COR-L47 (cell line): Measurements from ENCODE around the gene CAMKK1.

Source experiments
- DNase-seq: peaks from one replicate; lab custom pipeline; 2025; lab: John Stamatoyannopoulos, UW

Gene CAMKK1

GRCh38 chr17:3893003-3893719 lies at the start of gene CAMKK1:
Gene CAMKK1 (minus strand): TSS chr17:3893053. CDS start chr17:3885687, 7,366 bp downstream.
- DNase-seq = peak; percentile 52

DNA sequence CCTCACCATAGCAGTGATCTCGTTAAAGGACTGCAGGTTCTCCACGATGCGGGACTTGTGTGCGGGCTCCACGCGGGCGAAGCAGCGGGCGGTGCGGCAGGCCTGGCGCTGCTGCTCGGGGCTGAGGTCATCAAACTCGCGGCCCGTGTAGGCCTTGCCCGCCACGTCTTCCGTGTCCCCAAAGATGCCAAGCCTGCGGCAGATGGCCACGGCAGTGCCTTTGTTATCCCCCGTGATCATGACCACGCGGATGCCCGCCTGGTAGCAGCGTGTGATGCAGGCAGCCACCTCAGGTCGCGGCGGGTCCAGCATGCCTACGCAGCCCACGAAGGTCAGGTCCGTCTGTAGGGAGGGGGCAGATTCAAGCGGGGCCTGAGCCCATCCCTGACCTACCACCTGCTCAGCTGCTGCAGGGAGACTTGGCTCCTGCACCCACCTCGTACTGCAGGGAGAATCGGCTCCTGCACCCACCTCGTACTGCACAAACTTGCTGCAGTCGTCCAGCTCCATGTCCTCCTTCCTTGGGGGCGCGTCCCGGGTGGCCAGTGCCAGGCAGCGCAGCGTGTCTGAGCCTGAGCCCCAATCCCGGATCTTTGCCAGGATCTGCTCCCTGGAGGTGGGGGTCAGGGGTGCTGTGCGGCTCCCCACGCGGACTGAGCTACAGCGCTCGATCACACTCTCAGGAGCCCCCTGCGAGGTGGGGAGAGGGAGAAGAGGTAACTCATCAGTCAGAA lies 48.3 kb upstream of the CAMKK1 start:
- no peak for DNase-seq

- no peak for DNase-seq
These were observed 44.5 kb upstream of the CAMKK1 start for GRCh38 chr17:3937359-3937758.

GRCh38 chr17:3935825-3936355 lies 43.0 kb upstream of the CAMKK1 start:
- DNase-seq = no peak

GRCh38 chr17:3935140-3935542 lies 42.3 kb upstream of the CAMKK1 start:
- DNase-seq = peak; percentile 51

GRCh38 chr17:3929764-3930163 lies 36.9 kb upstream of the CAMKK1 start:
- no peak for DNase-seq

DNA sequence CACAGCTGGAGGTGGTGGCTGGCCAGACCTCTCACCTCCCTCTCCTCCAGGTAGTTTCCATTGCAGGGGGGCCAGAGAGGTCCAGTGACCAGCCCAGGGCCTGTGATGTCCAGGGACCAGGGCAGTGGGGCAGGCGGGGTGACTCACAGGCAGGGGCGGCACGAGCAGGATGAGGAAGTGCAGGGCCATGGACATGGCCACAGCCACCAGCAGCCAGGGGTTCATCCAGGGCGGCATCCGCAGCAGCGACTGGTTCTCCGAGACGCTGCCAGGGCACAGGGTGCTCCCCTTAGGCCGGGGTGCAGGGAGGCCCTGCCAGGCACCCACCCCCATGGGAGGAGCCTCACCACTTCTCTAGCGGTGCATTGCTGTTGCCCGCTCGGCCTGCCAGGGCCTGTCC lies 36.3 kb upstream of the CAMKK1 start:
- no peak for DNase-seq

DNA sequence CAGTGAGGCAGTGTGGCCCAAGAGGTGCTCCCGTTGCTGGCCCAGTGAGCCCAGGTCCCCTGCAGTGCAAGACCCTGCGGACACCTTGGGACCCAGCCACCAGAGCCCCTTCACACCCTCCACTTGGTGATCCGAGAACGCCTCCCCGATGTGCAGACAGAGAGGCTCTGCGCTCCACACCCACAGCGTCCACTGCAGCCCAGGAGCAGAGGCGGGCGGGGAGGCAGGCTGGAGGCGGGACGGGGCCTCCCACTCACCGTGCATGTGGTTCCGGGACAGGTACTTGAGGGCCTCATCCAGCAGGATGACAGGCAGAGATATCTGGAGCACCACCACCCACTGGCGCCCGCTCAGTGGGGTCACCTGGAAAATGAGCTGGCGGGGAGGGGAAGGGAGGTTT lies 35.6 kb upstream of the CAMKK1 start:
- DNase-seq = no peak

DNA sequence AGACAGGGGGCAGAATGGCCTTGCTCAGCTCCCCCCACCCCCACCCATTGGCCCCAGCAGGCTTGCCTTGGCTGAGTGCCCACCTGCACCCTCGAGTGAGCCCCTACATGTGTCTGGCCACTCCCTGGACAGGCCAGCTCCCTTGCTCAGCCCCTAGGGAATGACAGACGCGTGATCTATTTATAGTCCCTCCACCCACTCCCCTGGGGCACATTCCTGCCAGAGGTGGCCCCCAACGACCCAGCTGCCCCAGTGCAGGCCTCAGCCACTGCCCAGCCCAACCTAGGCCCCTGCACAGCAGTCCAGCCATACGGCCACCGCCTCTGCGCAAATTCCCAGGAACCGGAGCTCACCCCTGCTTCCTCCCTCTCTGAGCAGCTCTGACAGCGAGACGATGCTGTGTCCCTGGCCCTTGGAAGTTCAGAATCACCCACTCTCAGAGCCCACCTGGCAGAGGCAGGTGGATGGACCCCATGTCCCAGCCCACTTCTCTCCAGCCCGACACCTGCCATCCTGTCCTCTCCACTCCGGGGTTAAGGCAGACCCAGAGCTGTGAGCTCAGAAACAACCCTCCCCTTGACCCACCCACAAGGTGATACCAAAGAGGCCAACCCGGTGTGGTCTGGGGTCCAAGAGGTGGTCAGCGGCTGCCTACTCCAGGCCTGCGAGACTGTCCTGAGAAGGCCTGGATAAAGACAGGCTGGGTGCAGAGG lies 34.9 kb upstream of the CAMKK1 start:
- DNase-seq = no peak

- DNase-seq = no peak
These were observed 34.2 kb upstream of the CAMKK1 start for GRCh38 chr17:3926860-3927627.

DNA sequence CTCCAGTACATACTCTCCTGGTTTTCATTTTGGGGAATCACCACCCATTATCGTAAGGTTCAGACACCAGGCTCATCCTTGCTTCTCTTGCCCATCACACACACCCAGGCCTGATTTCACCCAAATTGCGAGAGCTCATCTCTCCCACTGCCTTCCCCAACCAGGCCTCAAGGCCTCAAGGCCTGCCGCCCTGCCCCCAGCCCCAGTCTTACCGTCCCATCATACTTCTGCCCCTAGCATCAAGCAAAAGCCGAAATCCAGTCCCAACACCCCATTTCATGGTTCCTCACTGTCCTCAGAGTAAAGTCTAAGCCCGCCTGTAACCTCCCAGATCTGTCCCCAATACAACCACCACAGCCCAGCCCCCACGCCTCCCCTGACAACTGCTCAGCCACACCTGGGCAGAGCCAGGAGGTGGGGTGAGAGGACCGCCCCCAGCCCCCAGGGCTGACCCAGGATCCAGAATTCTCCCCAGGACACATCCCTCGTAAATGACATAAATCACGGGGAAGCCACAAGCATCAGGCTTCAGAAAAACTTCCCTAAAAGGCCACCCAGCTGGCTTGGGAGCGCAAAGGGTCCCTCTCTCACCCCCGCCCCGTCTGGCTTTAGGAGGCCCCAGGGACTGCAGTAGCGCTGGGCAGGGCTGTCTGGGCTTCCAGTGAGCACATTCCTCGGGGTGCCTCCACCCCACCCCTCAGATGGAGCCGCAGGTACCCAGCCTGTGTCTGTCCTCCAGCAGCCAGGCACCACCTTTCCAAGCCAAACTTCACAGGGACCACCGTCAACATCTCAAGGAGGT lies 33.0 kb upstream of the CAMKK1 start:
- no peak for DNase-seq

DNA sequence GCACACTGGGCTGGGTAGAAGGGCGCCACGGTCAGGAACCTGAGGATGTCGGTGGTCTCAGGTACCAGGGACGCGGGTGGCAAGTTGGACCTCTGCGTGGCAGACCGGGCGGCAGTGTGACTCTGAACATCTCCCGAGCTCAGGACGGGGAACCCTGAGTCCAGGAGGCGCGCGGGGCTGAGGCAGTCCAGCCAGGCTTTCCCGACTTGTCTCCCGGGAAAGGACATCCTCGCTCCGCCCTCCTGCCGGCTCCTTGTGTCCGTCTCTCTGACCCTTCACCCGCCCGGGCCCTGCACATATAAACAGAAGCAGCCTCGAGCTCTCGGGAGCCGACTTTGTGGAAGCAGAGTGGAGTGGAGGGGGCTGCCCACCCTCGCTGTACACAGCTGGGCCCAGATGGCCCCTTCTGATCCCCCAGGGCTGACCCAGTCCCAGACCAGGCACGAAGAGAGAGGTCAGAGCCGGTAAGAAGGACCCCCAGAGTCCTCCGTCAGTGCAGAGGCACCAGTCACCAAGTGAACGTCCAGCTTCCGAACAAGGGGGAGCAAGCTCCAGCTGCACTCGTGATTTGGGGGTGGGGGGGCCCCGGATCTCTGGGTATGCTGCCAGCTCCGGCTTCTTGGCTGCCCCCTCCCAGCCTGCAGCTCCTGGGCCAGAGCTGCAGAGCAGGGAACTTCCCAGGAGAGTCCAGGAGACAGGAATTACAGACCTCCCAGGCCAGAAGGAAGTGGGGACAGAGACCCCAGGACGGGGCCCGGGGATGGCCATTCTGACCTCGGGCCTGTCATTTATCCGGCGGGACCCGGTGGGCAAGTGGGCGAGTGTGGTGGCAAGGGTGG lies 31.9 kb upstream of the CAMKK1 start:
- no peak for DNase-seq

- no peak for DNase-seq
These were observed 30.8 kb upstream of the CAMKK1 start for GRCh38 chr17:3923466-3924190.

DNA sequence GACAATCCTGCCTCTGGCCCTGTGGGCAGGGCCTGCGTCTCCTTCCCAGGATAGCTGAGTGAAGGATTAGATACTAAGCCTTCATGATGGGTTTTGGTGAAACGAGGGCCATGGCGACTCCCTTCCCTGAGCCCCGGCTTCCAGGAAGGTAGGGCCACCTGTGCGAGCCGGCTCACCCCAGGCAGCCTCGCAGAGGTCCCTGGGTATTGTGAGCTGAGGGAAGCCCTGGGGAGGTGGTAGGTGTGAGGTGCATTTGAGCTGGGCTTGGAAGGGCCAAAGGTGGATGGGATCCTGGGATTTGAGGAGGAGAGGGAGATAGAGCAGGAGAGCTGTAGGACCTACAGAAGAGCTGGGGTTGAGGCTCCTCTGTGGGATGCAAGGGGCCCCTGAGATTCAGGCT lies 29.9 kb upstream of the CAMKK1 start:
- DNase-seq = no peak

GRCh38 chr17:3921502-3922319 lies 28.9 kb upstream of the CAMKK1 start:
- DNase-seq = no peak

GRCh38 chr17:3921006-3921405 lies 28.2 kb upstream of the CAMKK1 start:
- DNase-seq = no peak

- no peak for DNase-seq
These were observed 26.3 kb upstream of the CAMKK1 start for GRCh38 chr17:3919123-3919624.

GRCh38 chr17:3918372-3919122 lies 25.7 kb upstream of the CAMKK1 start:
- no peak for DNase-seq
